ENCODE measurements around the gene ITPRIPL2.
A peak's percentile ranks its signal among the peaks of the same experiment; 100 is the strongest.

ITPRIPL2 gene

DNA sequence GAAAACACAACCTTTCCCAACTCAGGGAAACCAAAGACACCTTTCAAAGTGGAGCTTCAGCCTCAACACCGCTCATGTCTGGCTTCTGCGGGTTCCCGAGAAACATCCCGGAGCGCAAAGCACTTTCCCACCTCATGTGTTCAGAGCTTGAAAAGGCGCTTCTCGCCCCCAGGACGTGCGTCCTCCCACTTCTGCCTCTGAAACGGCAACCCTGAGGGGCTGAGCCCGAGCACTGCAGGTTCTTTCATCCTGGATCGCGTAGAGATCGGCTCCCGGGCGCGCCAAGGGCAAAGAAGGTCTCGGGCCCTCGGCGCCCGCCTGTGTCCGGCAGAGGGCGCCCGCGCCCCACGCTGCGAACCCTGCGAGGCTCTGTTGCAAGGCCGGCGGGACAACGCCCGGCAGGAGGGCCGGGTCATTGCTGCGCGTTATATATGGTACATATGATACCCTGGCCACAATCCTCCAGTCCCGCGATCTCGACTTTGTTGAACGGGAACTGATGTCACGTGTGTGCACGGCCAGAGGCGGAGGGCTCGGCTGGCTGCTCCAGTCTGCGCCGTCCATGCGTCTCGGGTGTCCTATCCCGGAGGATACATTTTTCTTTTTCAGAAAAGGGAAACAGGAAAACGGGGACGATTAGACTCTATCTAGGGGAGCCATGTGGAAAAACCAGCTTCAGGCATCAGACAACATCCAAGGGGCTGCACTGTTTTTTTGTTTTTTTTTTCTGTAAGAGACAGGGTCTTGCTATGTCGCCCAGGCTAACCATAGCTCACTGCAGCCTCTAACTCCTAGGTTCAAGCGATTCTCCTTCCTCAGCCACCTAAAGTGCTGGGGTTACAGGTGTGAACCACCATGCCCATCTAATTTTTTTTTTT is 27.2 kb upstream of the ITPRIPL2 start:
- peak overlapping the region; percentile 54 for H3K4me3 ChIP-seq (ENCODE audit: low read length)
- peak; percentile 56 for DNase-seq (ENCODE audit: low read depth)
- TF ChIP-seq, protein P1, sequence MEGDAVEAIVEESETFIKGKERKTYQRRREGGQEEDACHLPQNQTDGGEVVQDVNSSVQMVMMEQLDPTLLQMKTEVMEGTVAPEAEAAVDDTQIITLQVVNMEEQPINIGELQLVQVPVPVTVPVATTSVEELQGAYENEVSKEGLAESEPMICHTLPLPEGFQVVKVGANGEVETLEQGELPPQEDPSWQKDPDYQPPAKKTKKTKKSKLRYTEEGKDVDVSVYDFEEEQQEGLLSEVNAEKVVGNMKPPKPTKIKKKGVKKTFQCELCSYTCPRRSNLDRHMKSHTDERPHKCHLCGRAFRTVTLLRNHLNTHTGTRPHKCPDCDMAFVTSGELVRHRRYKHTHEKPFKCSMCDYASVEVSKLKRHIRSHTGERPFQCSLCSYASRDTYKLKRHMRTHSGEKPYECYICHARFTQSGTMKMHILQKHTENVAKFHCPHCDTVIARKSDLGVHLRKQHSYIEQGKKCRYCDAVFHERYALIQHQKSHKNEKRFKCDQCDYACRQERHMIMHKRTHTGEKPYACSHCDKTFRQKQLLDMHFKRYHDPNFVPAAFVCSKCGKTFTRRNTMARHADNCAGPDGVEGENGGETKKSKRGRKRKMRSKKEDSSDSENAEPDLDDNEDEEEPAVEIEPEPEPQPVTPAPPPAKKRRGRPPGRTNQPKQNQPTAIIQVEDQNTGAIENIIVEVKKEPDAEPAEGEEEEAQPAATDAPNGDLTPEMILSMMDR (conservative IDR thresholded peaks at IDR 0.05; ENCODE audit: low read depth, low read length), result peak; percentile 89

DNA sequence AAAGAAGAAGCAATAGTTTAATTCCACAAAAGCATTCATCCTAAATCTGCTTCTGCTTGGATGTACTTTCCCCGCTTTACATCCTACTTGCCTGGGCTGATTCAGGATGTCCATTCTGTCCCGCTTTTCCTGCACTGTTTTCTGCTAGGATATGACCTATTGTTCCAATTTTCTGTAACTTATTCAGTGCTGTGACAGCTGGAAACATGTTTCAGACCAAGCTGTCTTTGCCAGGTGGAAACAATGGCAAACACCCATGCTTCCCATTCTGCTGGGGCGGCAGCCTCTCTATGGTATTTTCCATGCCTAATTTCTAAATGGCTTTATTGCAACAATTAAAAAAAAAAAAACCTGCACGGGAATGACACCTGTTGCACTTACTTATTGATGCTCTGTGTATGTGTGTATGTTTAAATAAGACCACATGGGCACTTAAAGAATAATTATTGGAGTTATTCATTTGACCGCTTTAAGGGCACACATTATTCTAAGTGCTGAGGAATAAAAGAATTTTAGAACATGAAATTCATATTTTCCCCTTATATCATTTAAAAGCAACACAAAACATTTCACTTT is 25.3 kb upstream of the ITPRIPL2 start:
- H3K4me3 ChIP-seq (ENCODE audit: low read length), result no peak overlapping the region
- no peak for DNase-seq (ENCODE audit: low read depth)
- TF ChIP-seq, protein P1 (conservative IDR thresholded peaks at IDR 0.05; ENCODE audit: low read depth, low read length), result no peak

DNA sequence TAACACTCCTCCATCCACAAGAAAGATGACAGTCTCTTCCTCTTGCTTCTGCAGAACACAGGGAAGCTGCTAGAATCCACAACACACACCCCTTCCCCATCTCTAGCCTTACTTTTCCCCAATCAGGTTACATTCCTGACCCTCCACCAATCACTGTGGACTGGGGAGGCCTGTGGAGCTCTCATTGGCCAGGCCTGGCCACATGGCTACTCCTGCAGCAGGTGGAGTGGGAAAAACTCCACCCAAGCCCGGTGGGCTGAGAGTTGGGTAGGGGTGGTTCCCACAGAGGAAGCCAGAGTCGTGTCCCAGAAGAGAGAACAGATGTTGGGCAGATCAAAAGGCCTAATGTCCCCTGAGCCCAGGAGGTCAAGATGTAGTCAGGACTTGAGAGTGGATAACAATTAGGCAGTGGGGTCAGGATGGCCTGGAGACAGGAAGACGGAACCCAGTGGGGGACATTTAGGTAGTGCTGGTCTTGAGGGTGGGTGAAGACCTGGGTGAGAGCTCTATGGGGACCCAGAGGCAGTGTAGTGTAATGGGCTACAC is 24.3 kb upstream of the ITPRIPL2 start:
- DNase-seq (ENCODE audit: low read depth), result no peak
- TF ChIP-seq, protein P1 (conservative IDR thresholded peaks at IDR 0.05; ENCODE audit: low read depth, low read length), result no peak
- no peak overlapping the region for H3K4me3 ChIP-seq (ENCODE audit: low read length)

DNA sequence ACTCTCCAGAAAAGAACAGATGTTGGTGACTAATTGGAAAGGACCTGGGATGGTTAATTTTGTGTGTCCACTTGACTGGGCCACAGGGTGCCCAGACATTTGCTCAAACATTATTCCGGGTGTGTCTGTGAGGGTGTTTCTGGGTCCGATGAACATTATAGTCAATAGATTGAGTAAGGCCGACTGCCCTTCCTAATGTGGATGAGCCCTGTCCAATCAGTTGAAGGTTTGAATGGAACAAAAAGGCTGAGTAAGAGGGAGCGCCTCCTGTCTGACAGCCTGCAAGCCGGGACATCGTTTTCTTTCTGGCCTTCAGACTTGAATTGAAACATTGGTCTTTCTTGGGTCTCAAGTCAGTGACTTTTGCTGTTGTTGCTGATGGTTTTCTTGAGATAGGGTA is 22.8 kb upstream of the ITPRIPL2 start:
- no peak overlapping the region for H3K4me3 ChIP-seq (ENCODE audit: low read length)
- TF ChIP-seq, protein P1 (conservative IDR thresholded peaks at IDR 0.05; ENCODE audit: low read depth, low read length), result no peak
- DNase-seq (ENCODE audit: low read depth), result no peak

DNA sequence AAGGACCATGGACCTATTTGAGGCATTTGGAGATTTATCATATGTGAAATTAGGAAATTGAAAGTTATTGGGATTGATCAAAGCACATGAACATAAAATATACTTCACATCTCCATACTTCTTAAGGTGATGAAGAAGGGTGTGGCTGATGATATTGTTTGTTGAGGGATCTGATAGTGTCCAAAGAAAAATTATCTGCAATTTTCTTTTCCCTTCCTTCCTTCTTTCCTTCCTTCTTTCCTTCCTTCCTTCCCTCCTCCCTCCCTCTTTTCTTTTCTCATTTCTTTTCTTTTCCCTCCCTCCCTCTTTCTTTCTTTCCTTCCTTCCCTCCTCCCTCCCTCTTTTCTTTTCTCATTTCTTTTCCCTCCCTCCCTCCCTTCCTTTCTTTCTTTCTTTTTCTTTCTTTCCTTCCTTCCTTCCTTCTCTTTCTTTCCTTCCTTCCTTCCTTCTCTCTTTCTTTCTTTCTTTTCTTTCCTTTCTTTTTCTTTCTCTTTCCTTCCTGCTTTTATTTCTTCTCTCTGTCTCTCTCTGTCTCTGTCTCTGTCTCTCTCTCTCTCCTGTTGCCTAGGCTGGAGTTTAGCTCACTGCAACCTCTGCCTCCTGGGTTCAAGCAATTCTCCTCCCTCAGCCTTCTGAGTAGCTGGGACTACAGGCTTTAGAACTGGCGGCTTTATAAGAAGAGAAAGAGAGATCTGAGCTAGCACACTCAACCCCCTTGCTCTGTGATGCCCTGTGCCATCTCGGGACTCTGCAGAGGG is 20.9 kb upstream of the ITPRIPL2 start:
- no peak overlapping the region for H3K4me3 ChIP-seq (ENCODE audit: low read length)
- TF ChIP-seq, protein P1 (conservative IDR thresholded peaks at IDR 0.05; ENCODE audit: low read depth, low read length), result no peak

DNA sequence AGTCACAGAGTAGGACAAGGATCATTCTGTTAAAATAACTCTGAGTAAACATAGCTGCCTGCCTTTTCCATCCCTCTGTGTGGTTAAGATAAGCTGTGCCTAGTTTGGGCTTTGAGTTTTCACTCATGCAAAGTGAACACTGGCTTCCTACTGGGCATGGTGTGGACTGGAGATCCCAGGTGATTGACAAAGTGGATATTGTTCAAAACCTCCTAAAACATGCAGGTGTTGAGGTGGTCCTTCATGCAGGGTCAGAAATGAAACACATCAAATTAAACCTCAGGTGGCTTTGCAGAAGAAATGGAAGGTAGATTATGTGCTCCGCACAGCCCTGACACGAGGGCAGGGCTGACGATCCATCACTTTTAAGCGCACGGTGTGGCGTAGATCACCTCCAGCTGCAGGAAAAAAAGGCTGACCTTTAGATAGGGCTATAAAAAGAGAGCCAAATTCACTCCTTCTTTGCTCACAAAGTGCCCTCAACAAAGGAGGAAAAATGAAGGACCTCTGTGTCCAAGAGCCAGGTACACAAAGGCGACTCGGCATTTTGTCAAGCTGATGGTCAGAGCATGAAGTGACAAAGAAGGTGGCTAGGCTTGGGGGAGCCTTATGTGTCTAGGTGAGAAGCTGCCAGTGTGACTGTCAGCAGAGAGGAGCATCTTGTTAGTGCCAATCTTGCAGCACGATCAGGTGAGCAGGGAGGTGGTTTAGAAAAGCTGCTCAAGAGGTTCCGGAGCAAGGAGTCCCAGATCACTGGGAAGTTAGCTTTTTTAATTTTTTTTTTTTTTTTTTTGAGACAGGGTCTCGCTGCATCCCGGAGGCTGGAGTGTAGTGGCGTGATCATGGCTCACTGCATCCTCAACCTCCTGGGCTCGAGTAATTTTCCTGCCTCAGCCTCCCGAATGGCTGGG is 19.9 kb upstream of the ITPRIPL2 start:
- TF ChIP-seq, protein P1 (conservative IDR thresholded peaks at IDR 0.05; ENCODE audit: low read depth, low read length), result no peak
- no peak overlapping the region for H3K4me3 ChIP-seq (ENCODE audit: low read length)

More for the DNA sequence above, 20.9 kb upstream of the ITPRIPL2 start:
- no peak for DNase-seq (ENCODE audit: low read depth)

More for the DNA sequence above, 19.9 kb upstream of the ITPRIPL2 start:
- no peak for DNase-seq (ENCODE audit: low read depth)

Data from retinal pigment epithelial cell (primary cell).